CD8-positive, alpha-beta memory T cell (primary cell): ENCODE results near the gene TMPRSS4. TPM values are rescaled to one million over a fixed set of nuclear protein-coding genes. Genes with fewer than 3 reads are reported as not detected.

Experiments used
- CTCF ChIA-PET: fragments of 350-600 bp; sonication (Branson Sonifier 250); formaldehyde crosslinking; loops from one replicate; lab custom pipeline; 2021; ENCODE audit warnings: antibody characterized with exemption; lab: Charles Lee
- POLR2A ChIA-PET: fragments of 350-600 bp; sonication (Branson Sonifier 250); formaldehyde crosslinking; loops from one replicate; lab custom pipeline; 2021; ENCODE audit warnings: antibody characterized with exemption; lab: Charles Lee
- DNase-seq, 5 donors: peaks; one replicate each; pipeline versions ENCODE4 v3.0.0 to v3.0.0-alpha.2; 2020 to 2022; ENCODE audit warnings: mixed read lengths in 1 of 5
- H3K27ac ChIP-seq: one replicate; pipeline ENCODE4 v1.7.0; 2013; ENCODE audit warnings: low read depth, mild to moderate bottlenecking, low read length, moderate library complexity
- H3K27me3 ChIP-seq: 2 replicates; pipeline ENCODE4 v1.7.0; 2013; ENCODE audit warnings: low read length, mild to moderate bottlenecking; ENCODE audit not compliant: insufficient read depth, poor library complexity, severe bottlenecking
- H3K36me3 ChIP-seq: 2 replicates; pipeline ENCODE4 v1.7.0; 2013; ENCODE audit warnings: mild to moderate bottlenecking, low read length, moderate library complexity; ENCODE audit not compliant: insufficient read depth
- H3K4me1 ChIP-seq: 2 replicates; pipeline ENCODE4 v1.7.0; 2013; ENCODE audit warnings: mild to moderate bottlenecking, low read length, moderate library complexity; ENCODE audit not compliant: insufficient read depth
- H3K4me3 ChIP-seq: 2 replicates; pipeline ENCODE4 v1.7.0; 2013; ENCODE audit warnings: mild to moderate bottlenecking, low read length
- H3K9me3 ChIP-seq: 2 replicates; pipeline ENCODE4 v1.7.0; 2013; ENCODE audit warnings: mild to moderate bottlenecking, low read length
- H3K27ac Mint-ChIP-seq, 8 donors: one replicate each; pipeline ENCODE4 v1.8.0; 2020 to 2021; ENCODE audit warnings: mixed read lengths in 8 of 8, mild to moderate bottlenecking in 6 of 8, inconsistent platforms in 3 of 8, moderate library complexity in 3 of 8
- H3K27me3 Mint-ChIP-seq, 2 donors: one replicate each; pipeline ENCODE4 v1.8.0; 2020 to 2021; ENCODE audit warnings: mixed read lengths in 2 of 2, mild to moderate bottlenecking in 1 of 2, moderate library complexity in 1 of 2
- H3K36me3 Mint-ChIP-seq, 3 donors: one replicate each; pipeline ENCODE4 v1.8.0; 2020 to 2021; ENCODE audit warnings: mixed read lengths in 3 of 3, inconsistent platforms in 1 of 3, mild to moderate bottlenecking in 1 of 3
- H3K4me1 Mint-ChIP-seq, 3 donors: one replicate each; pipeline ENCODE4 v1.8.0; 2020 to 2021; ENCODE audit warnings: mixed read lengths in 3 of 3, inconsistent platforms in 1 of 3, mild to moderate bottlenecking in 1 of 3
- H3K4me3 Mint-ChIP-seq, 7 donors: one replicate each; pipeline ENCODE4 v1.8.0; 2020 to 2021; ENCODE audit warnings: mixed read lengths in 7 of 7, mild to moderate bottlenecking in 6 of 7, moderate library complexity in 4 of 7, inconsistent platforms in 2 of 7
- H3K9me3 Mint-ChIP-seq, 5 donors: one replicate each; pipeline ENCODE4 v1.8.0; 2020 to 2022; ENCODE audit warnings: mixed read lengths in 5 of 5, mild to moderate bottlenecking in 3 of 5, moderate library complexity in 2 of 5, inconsistent platforms in 1 of 5
- polyA plus RNA-seq: library from polyadenylated mRNA; unstranded; fragments of 300-500 nt; fragmentation: Illumina TruSeq; gene quantifications from one replicate; pipeline ENCODE4 v1.2.3, GENCODE V29; 2021
- total RNA-seq, 2 experiments: library from RNA; stranded (reverse); gene quantifications; one replicate each; pipeline ENCODE4 v1.2.3, GENCODE V29; 2021

TMPRSS4 gene
- total and polyA plus RNA-seq, 3 experiments from 2014 or later: not detected

DNA sequence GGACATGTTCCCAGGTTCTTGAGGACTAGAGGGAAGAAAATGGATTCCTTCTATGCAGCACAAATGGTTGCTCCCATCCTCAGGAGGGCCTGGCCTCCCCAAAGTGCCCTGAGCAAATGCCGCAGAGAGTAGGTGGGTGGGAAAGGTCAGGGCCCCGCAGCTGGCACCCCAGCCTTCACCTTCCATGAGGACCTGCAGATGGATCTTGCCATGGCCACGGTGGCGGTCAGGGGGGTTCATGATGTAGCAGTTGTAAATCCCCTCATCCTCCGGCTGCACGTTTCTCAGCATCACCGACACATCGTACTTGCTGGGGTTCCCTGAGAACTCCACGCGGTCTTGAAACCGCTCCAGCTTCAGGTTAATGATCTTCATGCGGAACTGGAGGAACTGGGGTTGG lies 91.0 kb downstream of the TMPRSS4 start:
- no peak overlapping the region for H3K27ac Mint-ChIP-seq
- H3K27me3 Mint-ChIP-seq: peaks cover 7 to 28% of the 10 kb centered on the region in 2 donors
- Histone ChIP-seq H3K36me3 (no peaks in the 10 kb centered on the region), H3K4me1 (peaks cover 8% of the 10 kb centered on the region), H3K9me3 (no peaks in the 10 kb centered on the region), H3K27me3 (peaks cover 10% of the 10 kb centered on the region), H3K27ac (no peak overlapping the region), H3K4me3 (no peak overlapping the region)
- peaks cover 0 to 4% (median 4%) of the 10 kb centered on the region in 3 donors for H3K4me1 Mint-ChIP-seq
- H3K36me3 Mint-ChIP-seq: no peaks in the 10 kb centered on the region
- POLR2A ChIA-PET: no interaction called here
- no peaks in the 10 kb centered on the region for H3K9me3 Mint-ChIP-seq
- no peak for DNase-seq
- H3K4me3 Mint-ChIP-seq: no peak overlapping the region
- CTCF ChIA-PET: no interaction called here

DNA sequence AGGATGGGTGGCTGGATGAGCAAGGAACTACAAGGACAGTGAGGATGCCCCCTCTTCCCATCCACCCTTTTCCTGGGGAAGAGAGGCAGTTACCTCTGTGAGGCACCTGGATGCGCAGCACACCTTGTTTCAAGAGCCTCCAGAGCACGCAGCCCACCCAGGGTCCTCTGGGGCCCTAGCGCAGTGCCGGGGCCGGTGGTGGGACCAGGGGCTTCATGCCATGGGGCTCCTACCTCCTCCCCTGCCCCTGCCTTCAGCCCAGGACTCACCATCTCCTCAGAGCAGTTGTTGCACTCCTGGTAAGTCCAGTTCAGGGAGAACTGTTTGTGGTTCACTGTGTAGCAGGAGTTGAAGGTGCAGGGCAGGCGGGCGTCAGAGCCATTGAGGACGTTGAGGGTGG lies 91.4 kb downstream of the TMPRSS4 start:
- H3K27me3 ChIP-seq: peaks cover 7% of the 10 kb centered on the region
- H3K36me3 Mint-ChIP-seq: no peaks in the 10 kb centered on the region
- no peak for DNase-seq
- peaks cover 11 to 28% of the 10 kb centered on the region in 2 donors for H3K27me3 Mint-ChIP-seq
- POLR2A ChIA-PET: no interaction called here
- H3K27ac ChIP-seq: no peak overlapping the region
- no peaks in the 10 kb centered on the region for H3K9me3 ChIP-seq
- H3K9me3 Mint-ChIP-seq: no peaks in the 10 kb centered on the region
- H3K27ac Mint-ChIP-seq: peak overlapping the region in 1 of 8 donors; percentile 62
- H3K4me3 ChIP-seq: no peak overlapping the region
- peaks cover 0 to 4% (median 4%) of the 10 kb centered on the region in 3 donors for H3K4me1 Mint-ChIP-seq
- H3K36me3 ChIP-seq: no peaks in the 10 kb centered on the region
- peaks cover 8% of the 10 kb centered on the region for H3K4me1 ChIP-seq
- CTCF ChIA-PET: no interaction called here
- no peak overlapping the region for H3K4me3 Mint-ChIP-seq

DNA sequence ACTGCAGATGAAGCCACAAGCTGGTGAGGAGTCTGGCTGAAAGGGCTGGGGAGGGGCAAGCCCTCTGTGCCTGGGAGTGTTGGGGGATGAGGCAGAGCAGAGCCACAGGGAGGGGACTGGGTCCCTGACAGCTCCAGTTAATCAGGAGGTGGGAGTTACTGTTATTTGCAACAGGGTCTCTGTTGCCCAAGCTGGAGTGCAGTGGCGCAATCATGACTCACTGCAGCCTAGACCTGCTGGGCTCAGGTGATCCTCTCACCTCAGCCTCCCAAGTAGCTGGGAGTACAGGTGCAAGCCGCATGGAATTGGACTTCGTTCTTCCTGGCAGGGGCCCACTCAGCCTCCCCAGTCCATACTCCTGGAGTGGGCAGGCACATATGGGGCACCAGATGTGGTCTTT lies 91.9 kb downstream of the TMPRSS4 start:
- H3K4me3 Mint-ChIP-seq: no peak overlapping the region
- peaks cover 2% of the 10 kb centered on the region for H3K27me3 ChIP-seq
- H3K36me3 ChIP-seq: no peaks in the 10 kb centered on the region
- peaks cover 8% of the 10 kb centered on the region for H3K4me1 ChIP-seq
- H3K4me1 Mint-ChIP-seq: peaks cover 0 to 4% (median 4%) of the 10 kb centered on the region in 3 donors
- no peak overlapping the region for H3K27ac ChIP-seq
- POLR2A ChIA-PET: no interaction called here
- peak overlapping the region in 1 of 8 donors; percentile 62 for H3K27ac Mint-ChIP-seq
- DNase-seq: no peak
- H3K9me3 ChIP-seq: no peaks in the 10 kb centered on the region
- H3K4me3 ChIP-seq: no peak overlapping the region
- H3K27me3 Mint-ChIP-seq: peaks cover 11 to 28% of the 10 kb centered on the region in 2 donors
- CTCF ChIA-PET: interaction anchor here (1.2 to 4.0 kb wide), 3 partner anchors 22 to 361 kb away, joined by 3 to 34 read pairs (median 5); no protein-coding TSS in a partner anchor
- H3K36me3 Mint-ChIP-seq: no peaks in the 10 kb centered on the region
- H3K9me3 Mint-ChIP-seq: no peaks in the 10 kb centered on the region

DNA sequence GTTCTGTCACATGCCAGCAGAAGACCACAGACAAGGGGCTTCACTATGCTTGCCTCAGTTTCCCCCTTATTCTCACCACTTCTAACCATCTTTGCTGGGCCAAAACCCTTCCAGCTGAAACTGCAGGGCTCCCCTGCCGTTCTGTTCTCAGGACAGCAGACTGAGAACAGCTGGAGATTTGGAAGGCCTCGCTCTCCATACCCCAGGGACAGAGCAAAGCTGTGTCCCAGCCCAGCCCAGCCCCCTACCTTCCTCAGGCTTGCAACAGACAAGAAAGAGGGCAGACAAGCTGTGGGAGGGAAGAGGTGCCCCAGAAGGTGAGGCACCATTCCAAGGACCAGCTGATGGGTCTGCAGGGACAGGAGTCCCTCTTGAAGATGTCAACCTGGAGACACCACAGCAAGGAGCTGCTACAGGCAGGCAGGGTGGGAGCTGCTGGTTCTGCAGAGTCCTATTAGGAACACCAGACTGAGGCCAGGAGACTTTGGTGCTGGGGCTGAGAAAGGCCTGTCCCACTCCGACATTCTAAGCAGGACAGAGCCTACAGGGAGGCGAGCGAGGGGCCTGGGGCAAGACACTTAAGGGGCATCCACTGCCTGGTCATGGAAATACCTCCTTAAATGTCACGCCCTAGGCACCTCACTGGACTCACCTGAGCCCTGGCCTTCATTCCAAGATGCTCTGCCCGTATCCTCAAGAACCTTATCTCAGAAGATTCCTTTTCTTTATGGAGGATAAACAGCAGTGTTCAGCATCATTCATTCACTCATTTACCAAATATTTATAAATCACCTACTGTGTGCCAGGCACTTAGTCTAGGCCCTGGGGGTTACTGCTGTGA lies 92.6 kb downstream of the TMPRSS4 start:
- H3K4me3 ChIP-seq: no peak overlapping the region
- CTCF ChIA-PET: interaction anchor here (0.8 to 4.0 kb wide), 7 partner anchors 12 to 362 kb away, joined by 3 to 34 read pairs (median 5); no protein-coding TSS in a partner anchor
- Mint-ChIP-seq H3K9me3 (no peaks in the 10 kb centered on the region), H3K4me3 (no peak overlapping the region), H3K4me1 (peaks cover 0 to 4% (median 4%) of the 10 kb centered on the region in 3 donors), H3K36me3 (no peaks in the 10 kb centered on the region), H3K27me3 (peaks cover 11 to 24% of the 10 kb centered on the region in 2 donors), H3K27ac (no peak overlapping the region)
- no peak for DNase-seq
- H3K4me1 ChIP-seq: peaks cover 8% of the 10 kb centered on the region
- POLR2A ChIA-PET: interaction anchor here (0.7 kb wide), 1 partner anchor 55 kb away, joined by 3 read pairs; the partner anchor contains the start of gene JAML
- no peaks in the 10 kb centered on the region for H3K9me3 ChIP-seq
- no peak overlapping the region for H3K27ac ChIP-seq
- H3K27me3 ChIP-seq: no peaks in the 10 kb centered on the region
- no peaks in the 10 kb centered on the region for H3K36me3 ChIP-seq

DNA sequence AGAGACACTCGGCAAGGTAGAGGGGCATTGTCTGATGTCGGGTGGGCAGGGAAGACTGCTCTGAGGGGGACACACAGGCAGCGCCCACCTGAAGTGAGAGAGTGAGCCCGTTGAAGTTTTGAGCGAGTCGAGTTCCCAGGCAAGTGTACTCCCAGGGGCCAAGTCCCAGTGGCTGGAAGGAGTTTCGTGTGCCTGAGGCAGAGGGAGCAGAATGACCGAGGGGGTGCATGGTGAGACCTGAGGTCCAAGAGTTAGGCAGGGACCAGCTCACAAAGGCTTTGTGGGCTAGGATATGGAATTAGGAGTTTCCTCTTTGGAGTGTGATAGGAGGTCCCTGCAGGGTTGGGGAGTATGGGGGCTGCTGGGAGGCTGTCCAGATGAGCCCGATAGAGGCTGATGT lies 93.4 kb downstream of the TMPRSS4 start:
- Histone ChIP-seq H3K27ac (no peak overlapping the region), H3K4me3 (no peak overlapping the region), H3K36me3 (no peaks in the 10 kb centered on the region), H3K27me3 (no peaks in the 10 kb centered on the region), H3K4me1 (peaks cover 8% of the 10 kb centered on the region), H3K9me3 (no peaks in the 10 kb centered on the region)
- Mint-ChIP-seq H3K9me3 (no peaks in the 10 kb centered on the region), H3K4me1 (peaks cover 0 to 4% (median 4%) of the 10 kb centered on the region in 3 donors), H3K4me3 (no peak overlapping the region), H3K27ac (no peak overlapping the region), H3K36me3 (no peaks in the 10 kb centered on the region), H3K27me3 (peaks cover 11 to 22% of the 10 kb centered on the region in 2 donors)
- POLR2A ChIA-PET: no interaction called here
- no peak for DNase-seq
- CTCF ChIA-PET: interaction anchor here (0.8 to 4.0 kb wide), 16 partner anchors 11 to 744 kb away, joined by 3 to 34 read pairs (median 4); partner anchors contain the start of gene SCN4B

DNA sequence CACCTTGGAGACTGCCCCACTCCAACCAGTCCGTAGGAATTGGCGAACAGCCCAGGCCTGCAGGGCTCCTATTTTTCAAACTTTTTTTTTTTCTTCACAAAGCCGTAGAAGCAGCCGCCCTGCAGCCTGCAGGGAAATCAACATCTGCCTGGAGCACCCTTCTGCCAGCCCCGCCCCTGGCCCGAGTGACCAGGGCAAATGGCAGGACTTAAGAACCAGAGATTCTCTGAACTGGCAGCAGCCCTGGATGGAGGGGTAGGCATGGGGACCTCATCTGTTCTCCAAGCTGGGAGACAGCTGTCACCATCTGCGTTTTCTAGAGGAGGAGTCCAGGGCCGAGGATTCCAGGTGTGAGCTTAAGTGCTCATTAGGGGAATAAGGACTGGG lies 94.0 kb downstream of the TMPRSS4 start:
- ChIA-PET POLR2A (no interaction called here), CTCF (interaction anchor here (0.5 to 4.0 kb wide), 40 partner anchors 10 to 745 kb away, joined by 3 to 34 read pairs (median 4); partner anchors contain the start of genes CD3E and SCN4B)
- Histone ChIP-seq H3K4me3 (no peak overlapping the region), H3K27me3 (no peaks in the 10 kb centered on the region), H3K9me3 (no peaks in the 10 kb centered on the region), H3K27ac (no peak overlapping the region), H3K36me3 (no peaks in the 10 kb centered on the region), H3K4me1 (peaks cover 8% of the 10 kb centered on the region)
- Mint-ChIP-seq H3K27me3 (peaks cover 11 to 22% of the 10 kb centered on the region in 2 donors), H3K4me1 (peaks cover 0 to 4% (median 4%) of the 10 kb centered on the region in 3 donors), H3K27ac (peak overlapping the region in 1 of 8 donors; percentile 19), H3K9me3 (no peaks in the 10 kb centered on the region), H3K36me3 (no peaks in the 10 kb centered on the region), H3K4me3 (no peak overlapping the region)
- no peak for DNase-seq

Other genes starting within 250 kb of the TMPRSS4 start
- under 1 TPM in 1 of 2 experiments, not detected in 1; 0.11 TPM for gene FXYD6, start 200.4 kb upstream of the TMPRSS4 start, total RNA-seq
- gene FXYD6, start 200.4 kb upstream of the TMPRSS4 start, polyA plus RNA-seq: not detected
- 1 to 10 TPM; 1.4 to 1.5 TPM for gene TMPRSS13, start 147.7 kb upstream of the TMPRSS4 start, total RNA-seq
- 1.5 TPM for gene TMPRSS13, start 147.7 kb upstream of the TMPRSS4 start, polyA plus RNA-seq
- 100 to 1,000 TPM; 120 to 122 TPM for gene IL10RA, start 90.7 kb upstream of the TMPRSS4 start, total RNA-seq
- 659 TPM for gene IL10RA, start 90.7 kb upstream of the TMPRSS4 start, polyA plus RNA-seq
- under 1 TPM; 0.40 to 0.63 TPM for gene SMIM35, start 9.9 kb downstream of the TMPRSS4 start, total RNA-seq
- gene SMIM35, start 9.9 kb downstream of the TMPRSS4 start, polyA plus RNA-seq: 2.4 TPM
- under 1 TPM; 0.26 to 0.33 TPM for gene SCN4B, start 75.7 kb downstream of the TMPRSS4 start, total RNA-seq
- gene SCN4B, start 75.7 kb downstream of the TMPRSS4 start, polyA plus RNA-seq: not detected
- gene SCN2B, start 99.6 kb downstream of the TMPRSS4 start, total RNA-seq: not detected
- gene SCN2B, start 99.6 kb downstream of the TMPRSS4 start, polyA plus RNA-seq: not detected
- 100 to 1,000 TPM; 363 to 387 TPM for gene JAML, start 147.9 kb downstream of the TMPRSS4 start, total RNA-seq
- gene JAML, start 147.9 kb downstream of the TMPRSS4 start, polyA plus RNA-seq: 210 TPM
- gene MPZL3, start 175.3 kb downstream of the TMPRSS4 start, total RNA-seq: 100 to 1,000 TPM; 113 to 119 TPM
- 10.6 TPM for gene MPZL3, start 175.3 kb downstream of the TMPRSS4 start, polyA plus RNA-seq
- 1 to 10 TPM; 4.5 to 5.5 TPM for gene MPZL2, start 187.2 kb downstream of the TMPRSS4 start, total RNA-seq
- gene MPZL2, start 187.2 kb downstream of the TMPRSS4 start, polyA plus RNA-seq: 0.36 TPM
- 100 to 1,000 TPM; 534 to 541 TPM for gene CD3E, start 227.7 kb downstream of the TMPRSS4 start, total RNA-seq
- 1,158 TPM for gene CD3E, start 227.7 kb downstream of the TMPRSS4 start, polyA plus RNA-seq